Peyer's patch (tissue), 4 donors: ENCODE measurements around the gene ZNRF3. TPM values are rescaled to one million over a fixed set of nuclear protein-coding genes. Genes with fewer than 3 reads are reported as not detected.

Experiments used
- DNase-seq, 3 donors: peaks; one replicate each; pipeline ENCODE4 v3.0.0-alpha.2; 2017 to 2019
- H3K27ac ChIP-seq, 4 donors: fragments of 200-600 bp; sonication (generic); one replicate each; pipeline ENCODE4 v1.5.1; 2016 to 2019
- H3K27me3 ChIP-seq, 2 donors: fragments of 200-600 bp; sonication (generic); one replicate each; pipeline ENCODE4 v1.5.1; 2019
- H3K36me3 ChIP-seq, 3 donors: fragments of 200-600 bp; sonication (generic); one replicate each; pipeline ENCODE4 v1.5.1; 2016 to 2019
- H3K4me1 ChIP-seq, 4 donors: fragments of 200-600 bp; sonication (generic); one replicate each; pipeline ENCODE4 v1.5.1; 2016 to 2019
- H3K4me3 ChIP-seq, 4 donors: fragments of 200-600 bp; sonication (generic); 1 replicate in 3 of 4; 2 replicates in 1 of 4; pipeline ENCODE4 v1.5.1; 2016 to 2019; ENCODE audit warnings: mild to moderate bottlenecking in 1 of 4
- H3K9me3 ChIP-seq, 4 donors: fragments of 200-600 bp; sonication (generic); one replicate each; pipeline ENCODE4 v1.5.1; 2016 to 2019; ENCODE audit warnings: mild to moderate bottlenecking in 1 of 4
- POLR2A ChIP-seq, 2 donors: fragments of 450-650 bp; IDR thresholded peaks; one replicate each; pipeline ENCODE4 v1.5.1; 2017; ENCODE audit warnings: antibody characterized with exemption in 2 of 2, mild to moderate bottlenecking in 2 of 2, moderate library complexity in 2 of 2
- total RNA-seq, 4 donors: library from RNA; depleted of rRNA; stranded (reverse); fragments of >200 nt; gene quantifications; one replicate each; pipeline ENCODE4 v1.1.0, GENCODE V29; 2016
- TF ChIP-seq, protein P1 (sequence below), 6 experiments: fragments of 450-650 bp in 4 of 6; fragments of 200-600 bp in 2 of 6; sonication (generic) in 1 of 6; IDR thresholded peaks; one replicate each; pipeline ENCODE4 v1.5.1; 2017 to 2019; ENCODE audit warnings: antibody characterized with exemption in 6 of 6, mild to moderate bottlenecking in 3 of 6, moderate library complexity in 1 of 6

Gene ZNRF3
- total RNA-seq, 4 donors from 2014 or later = 5.8 to 17.6 (median 8.0) TPM

- Histone ChIP-seq H3K4me1 (no peaks in the 10 kb centered on the region), H3K27ac (no peak overlapping the region), H3K9me3 (no peaks in the 10 kb centered on the region), H3K4me3 (no peak overlapping the region), H3K36me3 (no peaks in the 10 kb centered on the region), H3K27me3 (no peaks in the 10 kb centered on the region)
- TF ChIP-seq, protein P1, sequence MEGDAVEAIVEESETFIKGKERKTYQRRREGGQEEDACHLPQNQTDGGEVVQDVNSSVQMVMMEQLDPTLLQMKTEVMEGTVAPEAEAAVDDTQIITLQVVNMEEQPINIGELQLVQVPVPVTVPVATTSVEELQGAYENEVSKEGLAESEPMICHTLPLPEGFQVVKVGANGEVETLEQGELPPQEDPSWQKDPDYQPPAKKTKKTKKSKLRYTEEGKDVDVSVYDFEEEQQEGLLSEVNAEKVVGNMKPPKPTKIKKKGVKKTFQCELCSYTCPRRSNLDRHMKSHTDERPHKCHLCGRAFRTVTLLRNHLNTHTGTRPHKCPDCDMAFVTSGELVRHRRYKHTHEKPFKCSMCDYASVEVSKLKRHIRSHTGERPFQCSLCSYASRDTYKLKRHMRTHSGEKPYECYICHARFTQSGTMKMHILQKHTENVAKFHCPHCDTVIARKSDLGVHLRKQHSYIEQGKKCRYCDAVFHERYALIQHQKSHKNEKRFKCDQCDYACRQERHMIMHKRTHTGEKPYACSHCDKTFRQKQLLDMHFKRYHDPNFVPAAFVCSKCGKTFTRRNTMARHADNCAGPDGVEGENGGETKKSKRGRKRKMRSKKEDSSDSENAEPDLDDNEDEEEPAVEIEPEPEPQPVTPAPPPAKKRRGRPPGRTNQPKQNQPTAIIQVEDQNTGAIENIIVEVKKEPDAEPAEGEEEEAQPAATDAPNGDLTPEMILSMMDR (IDR thresholded peaks at IDR 0.05) = no peak
- TF ChIP-seq POLR2A (IDR thresholded peaks at IDR 0.05) = no peak
- peak in 1 of 3 donors; percentile 9 for DNase-seq
Observed at GRCh38 chr22:29060931-29061330, 177.6 kb downstream of the ZNRF3 start.

DNA sequence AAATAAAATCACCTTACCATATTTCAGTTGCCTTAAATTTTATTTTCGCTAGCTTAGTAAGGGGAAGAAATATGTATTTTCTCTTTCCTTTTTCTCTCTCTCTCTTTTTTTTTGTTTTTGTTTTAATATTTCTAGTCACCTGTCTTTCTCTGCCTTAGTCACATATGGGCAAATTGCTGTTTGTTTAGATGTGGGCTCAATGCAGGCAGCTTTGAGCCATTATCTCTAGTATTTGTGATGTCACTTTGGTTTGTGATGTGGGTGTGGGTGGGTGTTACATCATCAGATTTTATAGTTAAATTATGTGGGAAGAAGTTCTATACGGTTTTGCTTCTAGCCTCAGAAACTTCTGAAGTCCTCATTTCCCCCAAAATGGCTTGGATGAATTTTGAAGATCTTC, 178.4 kb downstream of the ZNRF3 start, which contains the start of gene C22orf31:
TSS of gene C22orf31 (minus strand) at position 59 of the 400 bp plus-strand sequence. CDS start at position 20, 39 bp downstream.
- DNase-seq = no peak
- Histone ChIP-seq H3K4me3 (no peak within 1 kb of the TSS), H3K36me3 (no peaks in the 10 kb centered on the region), H3K9me3 (no peaks in the 10 kb centered on the region), H3K4me1 (no peaks in the 10 kb centered on the region), H3K27ac (no peak within 1 kb of the TSS), H3K27me3 (no peaks in the 10 kb centered on the region)
- TF ChIP-seq POLR2A (IDR thresholded peaks at IDR 0.05) = no peak

DNA sequence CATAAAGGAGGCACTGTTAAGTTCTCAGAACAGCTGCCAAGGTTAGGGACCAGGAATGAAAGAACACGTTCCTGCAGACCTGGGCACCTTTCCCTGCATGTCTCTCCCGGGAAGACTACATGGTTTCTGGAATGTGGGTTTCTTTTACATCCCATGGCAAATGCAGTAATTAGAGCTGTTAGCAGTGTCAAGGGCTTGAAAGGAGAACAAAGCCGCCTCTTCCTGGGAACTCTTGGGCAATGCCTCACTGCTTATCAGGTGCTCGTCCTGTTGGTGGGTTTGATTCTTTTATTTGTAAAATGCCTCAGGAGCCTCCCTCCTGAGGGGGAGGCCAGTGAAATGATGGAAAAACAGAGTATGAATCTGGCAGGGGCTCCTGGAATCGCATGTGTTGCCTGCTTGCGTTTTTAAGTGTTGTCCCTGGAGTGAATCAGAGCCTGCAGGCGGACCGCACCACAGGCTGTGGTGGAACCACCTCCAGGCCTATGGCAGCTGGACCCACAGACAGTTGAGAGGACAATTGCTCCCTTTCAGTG, 179.0 kb downstream of the ZNRF3 start:
- H3K27ac ChIP-seq = no peak overlapping the region
- H3K27me3 ChIP-seq = no peaks in the 10 kb centered on the region
- TF ChIP-seq POLR2A (IDR thresholded peaks at IDR 0.05) = no peak
- TF ChIP-seq, protein P1 (IDR thresholded peaks at IDR 0.05) = no peak
- H3K4me1 ChIP-seq = no peaks in the 10 kb centered on the region
- no peaks in the 10 kb centered on the region for H3K9me3 ChIP-seq
- DNase-seq = peak in 1 of 3 donors; percentile 23
- H3K4me3 ChIP-seq = no peak overlapping the region
- no peaks in the 10 kb centered on the region for H3K36me3 ChIP-seq

DNA sequence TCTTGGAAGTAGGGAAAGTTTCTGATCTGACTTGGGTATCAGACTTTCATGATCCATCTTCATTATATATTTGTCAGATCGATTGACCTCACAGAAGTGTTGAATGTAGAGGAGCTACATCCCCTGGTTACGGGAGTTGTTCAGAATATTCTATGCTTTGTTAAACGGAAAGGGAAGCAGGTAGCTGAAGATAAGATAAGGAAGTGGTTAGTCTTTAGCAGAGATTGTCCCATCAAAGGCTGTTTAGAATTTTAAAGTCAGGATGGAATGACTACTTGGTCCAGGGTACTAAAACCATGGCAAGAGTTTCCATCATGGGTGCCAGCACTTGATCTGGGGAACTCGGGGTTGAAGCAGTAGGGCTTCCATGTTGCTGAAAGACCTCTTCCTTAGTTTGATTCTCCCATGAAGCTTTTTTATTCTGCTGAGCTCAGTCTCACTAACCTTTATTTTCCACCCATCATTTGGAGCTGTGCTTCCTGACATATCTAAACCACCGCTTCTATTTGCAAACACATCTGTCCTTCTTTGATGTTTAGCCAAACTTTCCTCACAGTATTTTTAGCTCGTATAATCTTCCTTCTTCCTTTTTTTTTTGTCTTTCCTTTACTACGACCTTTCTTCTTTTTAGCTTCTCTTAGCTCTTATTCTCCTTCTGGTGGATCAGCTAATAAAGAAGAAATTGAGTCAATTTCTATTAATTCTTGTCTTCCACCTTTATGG, 182.3 kb downstream of the ZNRF3 start:
- no peak for TF ChIP-seq POLR2A (IDR thresholded peaks at IDR 0.05)
- TF ChIP-seq, protein P1 (IDR thresholded peaks at IDR 0.05) = no peak
- Histone ChIP-seq H3K4me1 (no peaks in the 10 kb centered on the region), H3K9me3 (no peaks in the 10 kb centered on the region), H3K27me3 (no peaks in the 10 kb centered on the region), H3K36me3 (no peaks in the 10 kb centered on the region), H3K27ac (no peak overlapping the region), H3K4me3 (no peak overlapping the region)
- no peak for DNase-seq

- no peak for TF ChIP-seq POLR2A (IDR thresholded peaks at IDR 0.05)
- TF ChIP-seq, protein P1 (IDR thresholded peaks at IDR 0.05) = no peak
Observed at GRCh38 chr22:29069463-29069862, 186.1 kb downstream of the ZNRF3 start.

GRCh38 chr22:29070490-29070889, 187.1 kb downstream of the ZNRF3 start:
- Histone ChIP-seq H3K4me1 (peaks cover 0 to 34% (median 7%) of the 10 kb centered on the region in 4 donors), H3K9me3 (no peaks in the 10 kb centered on the region), H3K36me3 (no peaks in the 10 kb centered on the region), H3K4me3 (no peak overlapping the region), H3K27ac (no peak overlapping the region), H3K27me3 (no peaks in the 10 kb centered on the region)
- TF ChIP-seq POLR2A (IDR thresholded peaks at IDR 0.05) = no peak
- TF ChIP-seq, protein P1 (IDR thresholded peaks at IDR 0.05) = no peak
- no peak for DNase-seq

More at GRCh38 chr22:29069463-29069862, 186.1 kb downstream of the ZNRF3 start:
- H3K27ac ChIP-seq = no peak overlapping the region
- no peak overlapping the region for H3K4me3 ChIP-seq
- H3K27me3 ChIP-seq = no peaks in the 10 kb centered on the region
- no peak for DNase-seq
- H3K4me1 ChIP-seq = peaks cover 0 to 29% (median 7%) of the 10 kb centered on the region in 4 donors
- H3K9me3 ChIP-seq = no peaks in the 10 kb centered on the region
- no peaks in the 10 kb centered on the region for H3K36me3 ChIP-seq
